GM19452 (cell line): ENCODE measurements around the gene IMPA2.

Experiments
- ATAC-seq: cut with Tn5 transposase; IDR thresholded peaks from one replicate; pipeline ENCODE4 v1.9.1; 2021; ENCODE audit not compliant: unreplicated experiment

The IMPA2 gene

GRCh38 chr18:12046046-12046750, 64.9 kb downstream of the IMPA2 start:
- no peak for ATAC-seq

- ATAC-seq: no peak
Measured at GRCh38 chr18:12046751-12047335, 65.5 kb downstream of the IMPA2 start.

- no peak for ATAC-seq
Measured at GRCh38 chr18:12048010-12048826, 66.9 kb downstream of the IMPA2 start.

GRCh38 chr18:12048827-12049175, 67.5 kb downstream of the IMPA2 start:
- no peak for ATAC-seq

- peak; percentile 90 for ATAC-seq
Measured at GRCh38 chr18:12049978-12050811, 68.9 kb downstream of the IMPA2 start.

- no peak for ATAC-seq
Measured at GRCh38 chr18:12052866-12053265, 71.6 kb downstream of the IMPA2 start.

GRCh38 chr18:12053289-12053688, 72.0 kb downstream of the IMPA2 start:
- ATAC-seq: no peak

GRCh38 chr18:12056034-12056883, 75.0 kb downstream of the IMPA2 start:
- no peak for ATAC-seq

- no peak for ATAC-seq
Measured at GRCh38 chr18:12056884-12057402, 75.6 kb downstream of the IMPA2 start.

GRCh38 chr18:12057419-12058039, 76.2 kb downstream of the IMPA2 start:
- no peak for ATAC-seq

- ATAC-seq: no peak
Measured at GRCh38 chr18:12059334-12060181, 78.3 kb downstream of the IMPA2 start.

- ATAC-seq: no peak
Measured at GRCh38 chr18:12060182-12060870, 79.0 kb downstream of the IMPA2 start.

GRCh38 chr18:12061685-12062084, 80.4 kb downstream of the IMPA2 start:
- ATAC-seq: no peak

GRCh38 chr18:12062974-12063373, 81.7 kb downstream of the IMPA2 start:
- ATAC-seq: no peak

- no peak for ATAC-seq
Measured at GRCh38 chr18:12064086-12064763, 82.9 kb downstream of the IMPA2 start.

GRCh38 chr18:12065397-12065796, 84.1 kb downstream of the IMPA2 start:
- no peak for ATAC-seq

- no peak for ATAC-seq
Measured at GRCh38 chr18:12066910-12067511, 85.7 kb downstream of the IMPA2 start.
